ENCODE data around the gene TRIP13.

Gene TRIP13

DNA sequence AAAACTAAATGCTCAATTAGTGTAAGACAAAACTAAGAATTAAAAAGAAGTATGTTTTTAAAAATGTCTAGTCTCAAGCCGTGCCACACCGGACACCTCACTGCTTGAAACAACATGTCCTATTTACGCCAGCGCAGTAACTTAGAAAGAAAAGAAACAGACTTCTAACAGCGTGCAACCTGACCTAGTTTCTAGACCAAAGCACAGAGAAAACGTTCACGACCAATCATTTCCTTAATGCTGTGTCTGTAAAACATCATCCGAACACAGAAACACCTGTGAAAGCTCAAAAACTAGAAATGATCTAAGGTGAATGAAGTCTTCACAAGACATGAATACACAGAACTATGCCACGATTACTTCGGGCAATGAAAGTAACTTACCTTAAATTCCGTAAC lies 4.0 kb upstream of the TRIP13 start:
- in situ Hi-C loops (cut with HindIII; ENCODE audit: low pct_ligation_motif_present, low sequenced_read_pairs): no loop called here
- Histone ChIP-seq H3K36me3 (replicated peaks) (peaks cover 68% of the 10 kb centered on the region), H3K4me3 (ENCODE audit: low read depth, low read length) (no peak overlapping the region), H3K27me3 (replicated peaks) (no peaks in the 10 kb centered on the region), H3K27ac (no peak overlapping the region)
- TF ChIP-seq, protein P1, sequence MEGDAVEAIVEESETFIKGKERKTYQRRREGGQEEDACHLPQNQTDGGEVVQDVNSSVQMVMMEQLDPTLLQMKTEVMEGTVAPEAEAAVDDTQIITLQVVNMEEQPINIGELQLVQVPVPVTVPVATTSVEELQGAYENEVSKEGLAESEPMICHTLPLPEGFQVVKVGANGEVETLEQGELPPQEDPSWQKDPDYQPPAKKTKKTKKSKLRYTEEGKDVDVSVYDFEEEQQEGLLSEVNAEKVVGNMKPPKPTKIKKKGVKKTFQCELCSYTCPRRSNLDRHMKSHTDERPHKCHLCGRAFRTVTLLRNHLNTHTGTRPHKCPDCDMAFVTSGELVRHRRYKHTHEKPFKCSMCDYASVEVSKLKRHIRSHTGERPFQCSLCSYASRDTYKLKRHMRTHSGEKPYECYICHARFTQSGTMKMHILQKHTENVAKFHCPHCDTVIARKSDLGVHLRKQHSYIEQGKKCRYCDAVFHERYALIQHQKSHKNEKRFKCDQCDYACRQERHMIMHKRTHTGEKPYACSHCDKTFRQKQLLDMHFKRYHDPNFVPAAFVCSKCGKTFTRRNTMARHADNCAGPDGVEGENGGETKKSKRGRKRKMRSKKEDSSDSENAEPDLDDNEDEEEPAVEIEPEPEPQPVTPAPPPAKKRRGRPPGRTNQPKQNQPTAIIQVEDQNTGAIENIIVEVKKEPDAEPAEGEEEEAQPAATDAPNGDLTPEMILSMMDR (IDR thresholded peaks at IDR 0.05; ENCODE audit: low read depth, low read length, missing control alignments): no peak
- DNase-seq: no peak

DNA sequence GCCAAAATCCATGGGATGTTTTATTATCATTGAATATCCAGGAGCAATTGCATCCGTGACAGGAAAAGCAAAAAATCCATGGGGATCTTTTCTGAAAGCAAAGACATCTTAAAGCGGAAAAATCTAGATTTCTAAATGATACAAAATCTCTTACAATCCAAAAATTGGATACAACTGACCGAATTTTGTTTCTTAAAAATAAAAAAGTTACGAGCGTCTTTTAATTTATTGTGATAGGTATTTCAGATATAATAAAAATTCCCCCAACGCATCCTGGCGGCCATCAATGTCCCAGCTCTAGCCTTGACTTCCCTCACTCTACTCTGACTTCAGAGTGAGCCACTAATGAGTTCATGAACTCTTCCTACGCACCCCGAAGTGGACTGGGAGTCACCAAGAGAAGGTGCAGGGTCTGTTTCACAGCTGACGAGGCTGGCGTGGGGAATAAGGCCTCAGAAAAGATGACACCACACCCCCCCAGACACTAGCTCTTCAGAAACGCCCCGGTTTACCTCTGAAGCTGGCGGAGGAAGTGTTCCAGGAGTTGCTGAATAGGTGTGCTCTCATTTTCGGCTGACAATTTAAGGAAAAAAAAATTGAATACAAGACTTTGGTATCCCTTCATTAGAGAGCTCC lies 3.5 kb upstream of the TRIP13 start:
- H3K4me3 ChIP-seq (ENCODE audit: low read depth, low read length): no peak overlapping the region
- DNase-seq: no peak
- H3K27me3 ChIP-seq (replicated peaks): no peaks in the 10 kb centered on the region
- in situ Hi-C loops (cut with HindIII; ENCODE audit: low pct_ligation_motif_present, low sequenced_read_pairs): no loop called here
- TF ChIP-seq, protein P1 (IDR thresholded peaks at IDR 0.05; ENCODE audit: low read depth, low read length, missing control alignments): no peak
- H3K27ac ChIP-seq: no peak overlapping the region
- peaks cover 62% of the 10 kb centered on the region for H3K36me3 ChIP-seq (replicated peaks)

DNA sequence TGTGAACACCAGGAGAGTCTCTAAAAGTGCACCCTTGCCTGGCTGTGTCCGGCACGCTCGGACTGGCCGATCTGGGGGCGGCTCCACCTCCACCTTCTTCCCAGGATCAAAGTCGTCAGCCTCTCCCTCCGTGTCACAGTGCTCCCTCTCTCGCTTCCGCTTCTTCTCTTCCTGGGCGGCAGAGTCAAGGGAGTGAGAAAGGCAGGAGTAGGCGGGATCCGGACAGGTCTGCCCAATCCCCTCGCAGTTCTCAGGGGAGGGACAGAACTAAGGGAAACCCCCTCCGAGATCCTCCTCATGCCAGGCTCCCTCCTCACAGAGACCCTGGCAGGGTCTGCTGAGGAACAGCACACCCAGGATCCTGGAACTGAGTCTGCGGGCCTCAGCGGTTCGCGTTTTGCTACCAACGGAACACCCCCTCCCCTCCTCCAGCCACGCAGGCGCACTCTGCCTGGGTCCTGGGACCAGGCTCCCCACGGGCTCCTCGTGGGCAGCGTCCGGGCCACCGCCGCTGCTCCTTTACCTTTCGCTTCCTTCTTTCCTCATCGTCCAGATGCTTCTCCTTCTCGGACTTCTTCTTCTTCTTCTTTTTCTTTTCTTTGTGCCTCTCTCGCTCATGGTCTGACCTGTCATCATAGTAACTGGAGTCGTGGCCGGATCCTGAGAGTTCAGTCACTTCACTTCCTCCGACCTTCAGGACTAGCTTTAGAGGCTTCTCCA lies 1.4 kb upstream of the TRIP13 start:
- H3K27me3 ChIP-seq (replicated peaks): no peaks in the 10 kb centered on the region
- H3K27ac ChIP-seq: no peak overlapping the region
- DNase-seq: no peak
- peak overlapping the region; percentile 92 for H3K4me3 ChIP-seq (ENCODE audit: low read depth, low read length)
- in situ Hi-C loops (cut with HindIII; ENCODE audit: low pct_ligation_motif_present, low sequenced_read_pairs): no loop called here
- H3K36me3 ChIP-seq (replicated peaks): peaks cover 42% of the 10 kb centered on the region
- TF ChIP-seq, protein P1 (IDR thresholded peaks at IDR 0.05; ENCODE audit: low read depth, low read length, missing control alignments): no peak

DNA sequence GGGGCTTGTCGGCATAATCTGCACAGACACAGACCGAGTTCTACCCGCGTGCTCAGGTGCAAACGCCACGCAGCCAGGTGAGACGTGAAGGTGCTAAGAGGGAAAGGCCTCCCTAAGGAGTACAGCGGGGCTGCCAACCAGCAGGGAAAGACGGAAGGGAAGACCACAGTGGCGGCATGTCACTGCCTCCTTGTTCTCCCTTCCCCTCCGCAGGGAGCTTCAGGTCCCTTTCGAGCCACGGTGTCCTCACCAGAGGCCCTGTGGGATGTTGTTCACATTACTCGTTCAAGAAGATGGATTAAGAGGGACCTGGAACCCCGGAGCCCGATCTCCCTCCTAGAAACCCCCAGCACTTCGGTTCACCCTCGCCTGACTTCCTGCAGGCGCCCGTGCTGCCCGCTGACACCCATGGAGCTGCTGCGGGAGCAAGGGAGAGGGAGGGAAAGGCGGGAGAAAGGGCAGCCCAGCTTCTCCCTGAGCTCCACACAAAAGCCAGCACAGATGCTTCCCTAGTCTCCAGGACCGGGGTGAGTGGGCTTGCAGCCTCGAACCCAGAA lies 769 bp upstream of the TRIP13 start:
- TF ChIP-seq, protein P1 (IDR thresholded peaks at IDR 0.05; ENCODE audit: low read depth, low read length, missing control alignments): no peak
- DNase-seq: no peak
- no peaks in the 10 kb centered on the region for H3K27me3 ChIP-seq (replicated peaks)
- H3K36me3 ChIP-seq (replicated peaks): peaks cover 36% of the 10 kb centered on the region
- H3K27ac ChIP-seq: peak overlapping the region; percentile 85
- in situ Hi-C loops (cut with HindIII; ENCODE audit: low pct_ligation_motif_present, low sequenced_read_pairs): no loop called here
- peak overlapping the region; percentile 92 for H3K4me3 ChIP-seq (ENCODE audit: low read depth, low read length)

DNA sequence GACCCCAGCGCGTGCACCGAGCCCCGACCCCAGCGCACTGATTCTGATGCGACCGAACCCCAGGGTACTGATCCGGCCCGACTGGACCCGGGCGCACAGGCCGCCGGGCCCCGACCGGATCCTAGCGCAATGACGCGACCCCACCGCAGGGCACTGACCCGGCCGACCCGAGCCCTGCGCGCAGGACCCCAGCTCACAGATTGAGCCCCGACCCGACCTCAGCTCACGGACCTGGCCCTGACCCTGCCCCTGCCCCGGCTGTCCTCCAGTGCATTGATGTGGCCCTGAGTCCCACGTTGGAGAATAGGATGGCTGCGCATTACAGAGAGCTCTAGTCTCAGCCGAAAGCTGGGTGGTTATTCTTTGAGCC lies 438 bp downstream of the TRIP13 start:
- H3K27me3 ChIP-seq (replicated peaks): no peaks in the 10 kb centered on the region
- peak overlapping the region; percentile 92 for H3K4me3 ChIP-seq (ENCODE audit: low read depth, low read length)
- peak overlapping the region; percentile 85 for H3K27ac ChIP-seq
- H3K36me3 ChIP-seq (replicated peaks): peaks cover 26% of the 10 kb centered on the region
- TF ChIP-seq, protein P1 (IDR thresholded peaks at IDR 0.05; ENCODE audit: low read depth, low read length, missing control alignments): no peak
- no peak for DNase-seq
- in situ Hi-C loops (cut with HindIII; ENCODE audit: low pct_ligation_motif_present, low sequenced_read_pairs): no loop called here

All from brain microvascular endothelial cell (primary cell).